CD4-positive, alpha-beta T cell treated with Interleukin-12 subunit alpha and Interleukin-12 subunit beta, for 1 hour (primary cell): ENCODE measurements around the gene SLC9B2.
"Not testable (repeated sequence)": the region's sequence is repeated elsewhere in the genome, so short reads cannot be mapped to it uniquely, and the experiment has no call there.

Experiments
- DNase-seq: peaks from one replicate; pipeline ENCODE4 v3.0.0-alpha.2; 2020

Gene SLC9B2

DNA sequence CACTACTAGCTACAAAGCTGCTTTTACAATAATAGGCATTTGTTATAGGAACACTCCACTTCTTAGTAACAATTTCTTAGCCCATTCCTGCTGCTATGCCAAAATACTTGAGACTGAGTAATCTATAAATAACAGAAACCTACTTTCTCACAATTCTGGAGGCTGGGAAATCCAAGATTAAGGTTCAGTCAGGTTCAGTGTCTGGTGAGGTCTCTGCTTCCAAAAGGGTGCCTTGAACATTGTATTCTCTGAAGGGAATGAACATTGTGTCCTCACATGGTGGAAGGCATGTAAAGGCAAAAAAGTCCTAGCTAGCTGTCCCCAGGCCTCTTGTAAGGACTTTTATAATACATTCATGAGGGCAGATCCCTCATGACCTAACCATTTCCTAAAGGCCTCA lies 64.0 kb downstream of the SLC9B2 start:
- DNase-seq = no peak

DNA sequence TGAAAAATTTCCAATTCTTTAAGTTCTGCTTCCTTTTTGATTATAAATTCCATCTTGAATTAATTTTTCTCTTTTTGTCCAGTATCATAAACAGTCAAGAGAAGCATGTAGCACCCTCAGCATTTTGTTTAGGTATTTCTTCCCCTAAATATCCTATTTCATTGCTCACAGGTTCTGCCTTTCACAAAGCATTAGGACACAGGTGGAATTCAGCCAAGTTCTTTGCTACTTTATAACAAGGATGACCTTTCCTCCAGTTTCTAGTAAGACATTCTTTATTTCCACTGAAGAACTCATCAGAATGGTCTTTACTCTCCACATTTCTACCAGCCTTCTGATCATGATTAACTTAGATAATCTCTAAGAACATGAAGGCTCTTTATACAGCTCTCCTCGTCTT lies 64.5 kb downstream of the SLC9B2 start:
- DNase-seq = no peak

DNA sequence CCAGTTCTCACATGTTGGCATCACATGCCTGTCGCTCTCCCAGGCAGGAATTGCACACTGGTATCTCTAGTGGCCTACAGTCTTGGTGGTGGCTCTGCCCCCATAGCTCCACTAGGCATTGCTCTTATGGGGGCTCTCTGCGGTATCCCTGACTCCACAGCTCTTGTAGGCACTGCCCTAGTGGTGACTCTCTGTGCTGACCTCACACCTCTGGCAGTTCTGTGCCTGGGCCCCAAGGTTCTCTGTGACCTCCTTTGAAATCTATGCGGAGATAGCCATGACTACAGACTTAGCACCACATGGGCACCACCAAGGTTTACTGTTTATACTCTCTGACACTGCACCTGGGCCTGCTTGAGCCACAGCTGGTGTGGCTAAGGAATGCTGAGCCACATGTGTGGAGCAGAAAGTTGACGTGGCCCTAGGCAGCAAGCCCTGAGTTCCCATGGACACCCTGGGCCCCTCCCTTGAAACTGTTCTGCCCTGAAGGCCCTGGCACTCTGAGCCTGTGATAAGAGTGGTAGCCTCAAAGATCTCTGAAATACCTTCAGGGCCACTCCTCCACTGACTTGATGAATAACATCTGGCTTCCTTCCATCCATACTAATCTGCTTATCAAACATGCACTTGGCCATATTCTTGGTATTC lies 65.1 kb downstream of the SLC9B2 start:
- DNase-seq = no peak

DNA sequence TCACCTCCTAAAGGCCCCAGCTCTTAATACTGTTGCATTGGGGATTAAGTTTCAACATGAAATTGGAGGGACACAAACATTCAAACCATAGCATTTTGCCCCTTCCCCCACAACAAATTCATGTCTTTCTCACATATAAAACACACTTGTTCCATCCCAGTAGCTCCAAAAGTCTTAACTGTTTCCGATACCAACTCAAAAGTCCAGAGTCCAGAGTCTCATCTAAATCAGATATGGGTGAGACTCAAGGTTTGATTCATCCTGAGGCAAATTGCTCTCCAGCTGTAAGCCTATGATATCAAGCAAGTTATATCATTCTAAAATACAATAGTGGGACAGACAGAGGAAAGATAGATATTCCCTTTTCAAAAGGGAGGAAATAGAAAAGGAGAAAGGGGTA lies 65.8 kb downstream of the SLC9B2 start:
- no peak for DNase-seq

DNA sequence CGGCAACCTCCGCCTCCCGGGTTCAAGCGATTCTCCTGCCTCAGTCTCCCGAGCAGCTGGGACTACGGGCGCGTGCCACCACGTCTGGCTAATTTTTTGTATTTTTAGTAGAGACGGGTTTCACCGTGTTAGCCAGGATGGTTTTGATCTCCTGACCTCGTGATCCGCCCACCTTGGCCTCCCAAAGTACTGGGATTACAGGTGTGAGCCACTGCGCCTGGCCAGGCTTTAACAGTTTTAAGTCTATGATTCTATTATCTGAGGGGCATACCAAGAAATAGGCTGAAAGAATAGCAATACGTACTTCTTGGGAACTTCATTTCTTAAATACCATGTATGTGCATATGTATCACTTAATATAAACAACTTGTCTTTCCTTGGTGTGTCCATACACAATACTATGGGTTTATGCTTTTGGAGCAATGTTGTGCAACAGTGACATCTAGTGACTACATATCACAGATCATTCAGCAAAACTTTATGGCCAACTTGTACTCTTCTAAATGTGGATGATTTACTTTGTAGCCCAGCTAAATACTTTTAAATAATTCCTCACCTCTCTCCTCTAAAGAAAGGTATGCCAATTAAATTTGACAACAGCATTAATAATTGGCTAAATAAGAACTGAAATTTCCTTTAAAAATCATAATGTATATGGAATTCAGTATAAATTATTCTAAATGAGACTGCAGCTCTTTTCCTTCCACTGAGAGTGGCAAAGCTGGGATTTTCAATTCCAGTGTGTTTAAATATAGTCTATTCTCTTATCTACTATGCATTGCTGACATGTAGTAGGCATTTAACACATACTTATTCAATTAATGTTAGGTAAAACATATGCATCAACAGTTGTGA lies 67.5 kb downstream of the SLC9B2 start:
- peak; percentile 74 for DNase-seq

DNA sequence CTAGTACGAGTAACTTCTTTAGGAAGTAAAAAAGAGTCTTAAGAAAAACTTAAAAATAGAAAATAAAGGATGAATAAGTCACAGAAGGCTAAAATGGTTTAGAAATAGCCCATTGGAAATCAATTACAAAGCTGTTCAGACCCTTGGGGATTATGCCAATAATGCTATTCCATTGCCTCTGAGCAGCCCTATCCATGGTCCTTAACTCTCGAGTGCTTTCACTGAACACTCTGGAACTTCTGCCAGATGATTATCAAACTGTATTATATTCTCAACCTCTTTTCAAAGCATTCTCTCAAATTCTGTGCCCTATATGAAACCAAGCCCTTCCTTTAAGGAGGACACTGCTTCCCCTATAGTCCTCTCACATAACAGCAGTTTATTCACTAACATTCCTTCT lies 74.0 kb downstream of the SLC9B2 start:
- DNase-seq = no peak

DNA sequence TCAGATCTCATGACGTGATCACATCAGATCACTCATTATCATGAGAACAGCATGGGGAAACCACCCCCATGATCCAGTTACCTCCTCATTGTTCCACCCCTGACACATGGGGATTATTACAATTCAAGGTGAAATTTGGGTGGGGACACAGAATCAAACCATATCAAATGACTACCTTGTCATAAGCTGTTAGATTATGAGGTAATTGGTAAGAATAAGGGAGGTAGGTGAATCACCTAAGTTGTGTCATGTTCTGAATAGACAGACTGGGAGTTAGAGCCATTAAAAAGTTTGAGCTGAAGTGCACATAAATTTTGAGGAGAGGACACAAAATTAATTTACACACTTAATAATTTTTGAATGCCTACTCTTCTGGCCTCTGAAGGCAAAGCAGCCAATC lies 81.8 kb downstream of the SLC9B2 start:
- no peak for DNase-seq

DNA sequence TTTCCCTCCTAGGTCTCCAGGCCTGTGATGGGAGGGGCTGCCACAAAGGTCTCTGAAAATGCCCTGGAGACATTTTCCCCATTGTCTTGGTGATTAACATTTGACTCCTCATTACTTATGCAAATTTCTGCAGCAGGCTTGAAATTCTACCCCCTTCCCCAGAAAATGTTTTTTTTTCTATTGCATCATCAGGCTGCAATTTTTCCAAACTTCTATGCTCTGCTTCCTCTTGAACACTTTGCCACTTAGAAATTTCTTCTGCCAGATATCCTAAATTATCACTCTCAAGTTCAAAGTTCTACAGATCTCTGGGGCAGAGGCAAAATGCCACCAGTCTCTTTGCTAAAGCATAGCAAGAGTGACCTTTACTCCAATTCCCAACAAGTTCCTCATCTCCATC lies 82.6 kb downstream of the SLC9B2 start:
- not testable (repeated sequence) for DNase-seq

DNA sequence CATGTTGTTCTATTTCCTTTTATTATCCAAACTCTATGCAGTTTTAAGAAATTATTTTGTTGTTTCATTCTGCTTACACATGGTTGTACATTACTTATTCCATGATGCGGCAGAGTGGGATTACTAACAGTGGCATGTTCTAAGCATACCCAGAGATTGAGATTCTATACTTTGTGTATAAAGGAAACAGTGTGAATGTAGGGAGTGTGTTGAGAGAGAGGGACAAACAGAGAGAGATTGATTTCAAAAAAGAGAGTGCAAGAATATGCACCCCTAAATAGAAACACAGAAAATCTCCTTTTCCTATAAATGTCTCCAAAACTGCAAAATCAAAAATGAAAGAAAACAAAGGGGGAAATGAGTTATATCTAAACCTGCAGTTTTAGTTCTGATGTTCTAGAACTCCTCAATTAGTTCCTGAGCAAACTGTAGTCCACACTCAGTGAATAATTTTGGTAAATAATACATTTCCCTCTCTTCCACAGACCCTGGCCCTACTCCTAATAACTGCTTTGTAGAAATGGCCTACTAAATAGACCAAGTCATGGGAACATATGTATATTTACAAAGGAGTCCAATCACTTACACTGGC lies 88.0 kb downstream of the SLC9B2 start:
- no peak for DNase-seq

DNA sequence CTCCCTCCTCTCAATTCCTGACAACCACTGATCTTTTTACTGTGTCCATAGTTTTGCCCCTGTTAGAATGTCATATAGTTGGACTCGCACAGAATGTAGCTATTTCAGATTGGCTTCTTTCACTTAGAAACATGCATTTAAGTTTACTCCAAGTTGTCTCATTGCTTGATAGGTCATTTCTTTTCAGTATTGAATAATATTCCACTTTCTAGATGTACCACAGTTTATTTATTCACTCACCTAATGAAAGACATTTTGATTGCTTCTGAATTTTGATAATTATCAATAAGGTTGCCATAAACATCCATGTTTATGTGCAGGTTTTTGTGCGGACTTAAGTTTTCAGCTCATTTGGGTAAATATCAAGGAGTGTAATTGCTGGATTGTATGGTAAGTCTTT lies 95.6 kb downstream of the SLC9B2 start:
- DNase-seq = no peak
